Caco-2 (cell line): ENCODE data around the gene KCNE3. TPM values are rescaled to one million over a fixed set of nuclear protein-coding genes. Genes with fewer than 3 reads are reported as not detected.

Experiments
- BruUV-seq: library from RNA; stranded (reverse); fragments of 400-500 nt; replicated peaks from 2 replicates; lab custom pipeline; 2021; lab: Mats Ljungman, UMichigan
- CTCF ChIA-PET: fragments of 300-600 bp; sonication (Branson Sonifier 250); formaldehyde crosslinking; loops from one replicate; lab custom pipeline; 2022; ENCODE audit warnings: antibody characterized with exemption; lab: Charles Lee
- POLR2A ChIA-PET: fragments of 300-600 bp; sonication (Branson Sonifier 250); formaldehyde crosslinking; loops from one replicate; lab custom pipeline; 2022; ENCODE audit warnings: antibody characterized with exemption; lab: Charles Lee
- DNase-seq, 2 experiments: peaks; one replicate each; pipeline versions ENCODE4 v3.0.0 to v3.0.0-alpha.2; 2020 to 2022
- H3K27me3 ChIP-seq: replicated peaks from 2 replicates; pipeline ENCODE4 v1.6.0; 2011; ENCODE audit warnings: low read length; ENCODE audit not compliant: control insufficient read depth, insufficient read depth
- H3K36me3 ChIP-seq: 2 replicates; pipeline ENCODE4 v1.5.1; 2011; ENCODE audit warnings: low read length; ENCODE audit not compliant: control insufficient read depth, insufficient read depth
- H3K4me1 ChIP-seq: fragments of 250-450 bp; sonication (Bioruptor Pico); 2 replicates; pipeline ENCODE4 v1.5.1; 2020; ENCODE audit warnings: mild to moderate bottlenecking
- H3K4me3 ChIP-seq: 2 replicates; pipeline ENCODE4 v1.5.1; 2011; ENCODE audit warnings: low read depth, mild to moderate bottlenecking, control low read depth, low read length
- H3K9me3 ChIP-seq: fragments of 250-450 bp; sonication (Bioruptor Pico); 2 replicates; pipeline ENCODE4 v1.5.1; 2020; ENCODE audit warnings: mild to moderate bottlenecking, moderate library complexity
- H3K27ac Mint-ChIP-seq: one replicate; pipeline ENCODE4 v1.8.0; 2022; ENCODE audit warnings: mixed read lengths; ENCODE audit not compliant: unreplicated experiment
- H3K27me3 Mint-ChIP-seq: one replicate; pipeline ENCODE4 v1.8.0; 2022; ENCODE audit warnings: mixed read lengths; ENCODE audit not compliant: insufficient read depth, unreplicated experiment
- H3K36me3 Mint-ChIP-seq: one replicate; pipeline ENCODE4 v1.8.0; 2022; ENCODE audit warnings: mild to moderate bottlenecking, mixed read lengths; ENCODE audit not compliant: insufficient read depth, unreplicated experiment
- H3K4me1 Mint-ChIP-seq: one replicate; pipeline ENCODE4 v1.8.0; 2022; ENCODE audit warnings: low read depth, mixed read lengths; ENCODE audit not compliant: unreplicated experiment
- H3K4me3 Mint-ChIP-seq: one replicate; pipeline ENCODE4 v1.8.0; 2022; ENCODE audit warnings: mild to moderate bottlenecking, moderate library complexity, mixed read lengths; ENCODE audit not compliant: unreplicated experiment
- H3K9me3 Mint-ChIP-seq: one replicate; pipeline ENCODE4 v1.8.0; 2022; ENCODE audit warnings: mixed read lengths; ENCODE audit not compliant: unreplicated experiment
- CTCF ChIP-seq, 2 experiments: fragments of 200-600 bp in 1 of 2; IDR thresholded peaks; 1 replicate in 1 of 2; 2 replicates in 1 of 2; pipeline versions ENCODE4 v1.5.1 to v1.8.0; 2011 to 2022; ENCODE audit warnings: antibody characterized with exemption in 1 of 2, control low read depth in 1 of 2, inconsistent platforms in 1 of 2, low read depth in 1 of 2, low read length in 1 of 2, mild to moderate bottlenecking in 1 of 2, moderate library complexity in 1 of 2; ENCODE audit not compliant: insufficient read depth in 1 of 2, severe bottlenecking in 1 of 2, unreplicated experiment in 1 of 2
- intact Hi-C: fragments of 100-400 bp; cut with micrococcal nuclease; formaldehyde crosslinking; loops from one replicate; pipeline ENCODE4 v1.10.0; 2022; ENCODE audit not compliant: unreplicated experiment
- total RNA-seq: library from RNA; stranded (reverse); gene quantifications from 2 replicates; pipeline ENCODE4 v1.2.3, GENCODE V29; 2022

KCNE3 gene
- total RNA-seq, 1 experiment from 2014 or later = 58.2 TPM

GRCh38 chr11:74427384-74427886 lies 39.9 kb downstream of the KCNE3 start:
- CTCF ChIA-PET = interaction anchor here (0.7 to 1.2 kb wide), 3 partner anchors 15 to 25 kb away, joined by 3 to 4 read pairs (median 3); no protein-coding TSS in a partner anchor
- BruUV-seq = no TSS peak

GRCh38 chr11:74425100-74425499 lies 42.2 kb downstream of the KCNE3 start:
- Mint-ChIP-seq H3K27ac (no peak overlapping the region), H3K36me3 (no peaks in the 10 kb centered on the region), H3K27me3 (peaks cover 3% of the 10 kb centered on the region), H3K4me1 (no peaks in the 10 kb centered on the region), H3K4me3 (no peak overlapping the region), H3K9me3 (peaks cover 7% of the 10 kb centered on the region)
- BruUV-seq = no TSS peak
- Histone ChIP-seq H3K4me1 (no peaks in the 10 kb centered on the region), H3K27me3 (no peaks in the 10 kb centered on the region), H3K4me3 (no peak overlapping the region), H3K36me3 (no peaks in the 10 kb centered on the region), H3K9me3 (peaks cover 8% of the 10 kb centered on the region)
- no peak for DNase-seq
- intact Hi-C loops = no loop called here
- POLR2A ChIA-PET = no interaction called here
- no peak for TF ChIP-seq CTCF (IDR thresholded peaks at IDR 0.05; ENCODE audit: insufficient read depth in 1 of 2, low read depth in 1 of 2, low read length in 1 of 2, severe bottlenecking in 1 of 2, unreplicated experiment in 1 of 2)
- CTCF ChIA-PET = interaction anchor here (0.6 kb wide), 1 partner anchor 146 kb away, joined by 3 read pairs; no protein-coding TSS in a partner anchor

More at GRCh38 chr11:74427384-74427886, 39.9 kb downstream of the KCNE3 start:
- H3K4me3 ChIP-seq = no peak overlapping the region
- Mint-ChIP-seq H3K4me1 (no peaks in the 10 kb centered on the region), H3K27me3 (no peaks in the 10 kb centered on the region), H3K4me3 (no peak overlapping the region), H3K27ac (no peak overlapping the region), H3K9me3 (peaks cover 7% of the 10 kb centered on the region), H3K36me3 (no peaks in the 10 kb centered on the region)
- no peaks in the 10 kb centered on the region for H3K4me1 ChIP-seq
- POLR2A ChIA-PET = no interaction called here
- H3K9me3 ChIP-seq = peaks cover 8% of the 10 kb centered on the region
- H3K36me3 ChIP-seq = no peaks in the 10 kb centered on the region
- intact Hi-C loops = no loop called here
- no peak for TF ChIP-seq CTCF (IDR thresholded peaks at IDR 0.05; ENCODE audit: insufficient read depth in 1 of 2, low read depth in 1 of 2, low read length in 1 of 2, severe bottlenecking in 1 of 2, unreplicated experiment in 1 of 2)
- H3K27me3 ChIP-seq = no peaks in the 10 kb centered on the region
- DNase-seq = no peak

- no TSS peak for BruUV-seq
- no peak for TF ChIP-seq CTCF (IDR thresholded peaks at IDR 0.05; ENCODE audit: insufficient read depth in 1 of 2, low read depth in 1 of 2, low read length in 1 of 2, severe bottlenecking in 1 of 2, unreplicated experiment in 1 of 2)
- no peak for DNase-seq
- peaks cover 3% of the 10 kb centered on the region for H3K27me3 Mint-ChIP-seq
- no peak overlapping the region for H3K4me3 Mint-ChIP-seq
- H3K36me3 Mint-ChIP-seq = no peaks in the 10 kb centered on the region
- H3K36me3 ChIP-seq = no peaks in the 10 kb centered on the region
- H3K4me3 ChIP-seq = no peak overlapping the region
- no peaks in the 10 kb centered on the region for H3K9me3 Mint-ChIP-seq
- H3K27ac Mint-ChIP-seq = no peak overlapping the region
- H3K9me3 ChIP-seq = no peaks in the 10 kb centered on the region
- ChIA-PET CTCF (interaction anchor here (1.0 to 1.3 kb wide), 2 partner anchors 34 to 163 kb away, joined by 3 to 5 read pairs; no protein-coding TSS in a partner anchor), POLR2A (no interaction called here)
- peaks cover 7% of the 10 kb centered on the region for H3K4me1 Mint-ChIP-seq
- peaks cover 22% of the 10 kb centered on the region for H3K4me1 ChIP-seq
- no peaks in the 10 kb centered on the region for H3K27me3 ChIP-seq
- intact Hi-C loops = no loop called here
Observed at GRCh38 chr11:74418509-74418895, 48.8 kb downstream of the KCNE3 start.
